ENCODE results near the gene PIR. TPM values are rescaled to one million over a fixed set of nuclear protein-coding genes. Genes with fewer than 3 reads are reported as not detected.

PIR gene
- total and polyA plus RNA-seq, 2 donors (not counting 3 experiments of a cell fraction or from before 2014, with no cell fraction given), result 89.0 to 108 TPM

- dilution Hi-C loops (cut with MboI; ENCODE audit: extremely low pct_ligation_motif_present, low sequenced_read_pairs) (no loop called here), intact Hi-C loops (cut with micrococcal nuclease) (loop anchor here (1.0 kb wide), 2 partner anchors 8 to 18 kb away; no protein-coding TSS in a partner anchor)
- H3K36me3 ChIP-seq (ENCODE audit: control insufficient read depth in 2 of 2, extremely low read depth in 1 of 2, insufficient read depth in 2 of 2, low read length in 2 of 2), result peaks cover 10 to 15% of the 10 kb centered on the region in 2 experiments
- peak overlapping the region; percentile 58 for H3K4me2 ChIP-seq (ENCODE audit: insufficient read depth, low read length)
- no TSS peak for BruUV-seq (replicated peaks)
- H3K27me3 ChIP-seq (ENCODE audit: control insufficient read depth in 2 of 2, insufficient read depth in 2 of 2, low read length in 2 of 2), result no peaks in the 10 kb centered on the region
- H3K4me3 ChIP-seq (replicated peaks in 1 of 3; ENCODE audit: insufficient read depth in 1 of 3, low read depth in 1 of 3, low read length in 3 of 3), result no peak overlapping the region
- DNase-seq (ENCODE audit: low read depth, low spot score) (peak; percentile 97), FAIRE-seq (peak; percentile 94)
- CTCF ChIA-PET, result interaction anchor here (0.9 to 1.7 kb wide), 9 partner anchors 9 to 52 kb away, joined by 3 to 14 read pairs (median 4); partner anchors contain the start of genes BMX and PIR
- no peaks in the 10 kb centered on the region for H3K9me3 ChIP-seq (replicated peaks; ENCODE audit: control insufficient read depth, insufficient read depth, low read length)
- TF ChIP-seq FOS (IDR thresholded peaks at IDR 0.05; ENCODE audit: borderline replicate concordance, insufficient read depth, low read length), result peak; percentile 46
- no peak for TF ChIP-seq JUN (IDR thresholded peaks at IDR 0.05; ENCODE audit: borderline replicate concordance, insufficient read depth, insufficient read length, low read depth)
- peak; percentile 98 for TF ChIP-seq GATA2 (IDR thresholded peaks at IDR 0.05; ENCODE audit: insufficient read depth, insufficient read length, low read depth, low read length)
- no peak for TF ChIP-seq CTCF (IDR thresholded peaks at IDR 0.05; ENCODE audit: extremely low read depth in 1 of 2, insufficient read depth in 1 of 2, low read depth in 1 of 2, low read length in 2 of 2)
- TF ChIP-seq POLR2AphosphoS5 (IDR thresholded peaks at IDR 0.05; ENCODE audit: insufficient read depth, low read depth, low read length), result peak; percentile 39
- no peaks in the 10 kb centered on the region for H4K20me1 ChIP-seq (replicated peaks; ENCODE audit: control insufficient read depth, extremely low read depth, insufficient read depth, low read length)
- POLR2A ChIA-PET, result interaction anchor here (0.7 to 2.6 kb wide), 6 partner anchors 9 to 48 kb away, joined by 3 to 21 read pairs (median 5); partner anchors contain the start of genes BMX and PIR
- H3K9ac ChIP-seq (replicated peaks; ENCODE audit: extremely low read depth, insufficient read depth, low read length), result peak overlapping the region; percentile 51
- H2AFZ ChIP-seq (ENCODE audit: low read depth, low read length), result no peak overlapping the region
- peaks cover 77% of the 10 kb centered on the region for H3K4me1 ChIP-seq (ENCODE audit: control insufficient read depth, extremely low read depth, insufficient read depth, low read length)
- no peaks in the 10 kb centered on the region for H3K79me2 ChIP-seq (ENCODE audit: control insufficient read depth, insufficient read depth, low read length)
- no peaks in the 10 kb centered on the region for H3K9me1 ChIP-seq (replicated peaks; ENCODE audit: control insufficient read depth, extremely low read depth, insufficient read depth, low read length)
- peak overlapping the region; percentile 91 for H3K27ac ChIP-seq (ENCODE audit: insufficient read depth, low read depth, low read length)
Observed at GRCh38 chrX:15515931-15516330, 22.8 kb upstream of the PIR start.
